GM19372 (cell line): Measurements from ENCODE around the gene RPTOR.
"Not testable (repeated sequence)": the region's sequence is repeated elsewhere in the genome, so short reads cannot be mapped to it uniquely, and the experiment has no call there.

Experiments
- ATAC-seq: cut with Tn5 transposase; IDR thresholded peaks from one replicate; pipeline ENCODE4 v1.9.1; 2021; ENCODE audit warnings: mild to moderate bottlenecking, low read depth, moderate library complexity; ENCODE audit not compliant: unreplicated experiment

The RPTOR gene

DNA sequence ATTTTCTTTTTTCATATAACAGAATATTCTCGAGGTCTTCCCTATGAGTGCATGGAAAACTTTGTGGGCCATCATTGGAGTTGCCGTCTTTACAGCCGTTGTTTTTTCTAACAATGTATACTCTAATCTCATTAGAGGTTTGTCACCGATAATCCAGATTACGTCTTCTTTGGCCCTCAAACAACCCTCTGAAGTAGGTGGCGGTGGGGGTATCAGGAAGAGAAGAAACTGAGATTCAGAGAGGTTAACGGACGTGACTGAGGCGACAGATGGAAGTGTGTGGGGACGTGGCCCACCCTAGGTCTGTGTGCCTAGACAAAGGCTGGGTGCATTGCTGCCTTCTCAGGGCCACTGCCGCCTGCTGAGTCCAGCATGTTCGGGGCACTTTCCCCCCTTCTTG, 63.7 kb downstream of the RPTOR start:
- ATAC-seq, result no peak

DNA sequence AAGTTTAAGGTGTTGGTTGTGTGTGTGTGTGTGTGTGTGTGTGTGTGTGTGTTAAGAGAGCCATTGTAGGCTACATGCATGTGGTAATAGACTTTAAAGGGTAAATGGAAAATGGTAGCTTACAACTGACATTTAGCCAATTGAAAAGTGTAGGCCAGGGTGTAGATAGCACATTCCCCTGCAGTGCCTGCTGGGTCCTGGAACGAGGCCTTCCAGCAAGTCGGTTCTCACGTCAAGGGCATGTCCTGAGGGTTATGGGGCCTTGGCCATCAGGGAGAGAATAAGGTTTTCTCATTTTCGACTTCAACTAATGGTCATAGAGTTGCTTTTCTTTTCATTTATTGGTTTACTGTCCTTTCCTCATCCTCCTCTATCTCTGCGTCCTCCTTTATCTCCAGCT, 65.1 kb downstream of the RPTOR start:
- no peak for ATAC-seq

DNA sequence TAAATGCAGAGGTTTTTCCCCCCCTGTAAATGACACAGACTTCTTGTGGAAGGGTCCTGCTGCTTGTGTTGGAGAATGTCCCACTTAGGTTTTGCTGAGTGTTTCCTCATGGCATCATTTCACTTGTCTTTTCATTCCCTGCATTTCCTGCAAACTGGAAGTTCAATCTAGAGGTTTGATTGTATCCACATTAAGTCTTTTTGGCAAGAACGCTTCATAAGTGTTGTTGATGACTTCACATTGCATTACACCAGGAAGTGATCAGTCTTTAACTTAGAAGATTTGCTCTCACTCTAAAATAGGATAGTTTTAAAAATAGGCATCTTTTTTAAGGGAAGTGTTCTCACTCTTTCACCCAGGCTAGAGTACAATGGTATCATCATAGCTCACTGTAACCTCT, 67.2 kb downstream of the RPTOR start:
- no peak for ATAC-seq

DNA sequence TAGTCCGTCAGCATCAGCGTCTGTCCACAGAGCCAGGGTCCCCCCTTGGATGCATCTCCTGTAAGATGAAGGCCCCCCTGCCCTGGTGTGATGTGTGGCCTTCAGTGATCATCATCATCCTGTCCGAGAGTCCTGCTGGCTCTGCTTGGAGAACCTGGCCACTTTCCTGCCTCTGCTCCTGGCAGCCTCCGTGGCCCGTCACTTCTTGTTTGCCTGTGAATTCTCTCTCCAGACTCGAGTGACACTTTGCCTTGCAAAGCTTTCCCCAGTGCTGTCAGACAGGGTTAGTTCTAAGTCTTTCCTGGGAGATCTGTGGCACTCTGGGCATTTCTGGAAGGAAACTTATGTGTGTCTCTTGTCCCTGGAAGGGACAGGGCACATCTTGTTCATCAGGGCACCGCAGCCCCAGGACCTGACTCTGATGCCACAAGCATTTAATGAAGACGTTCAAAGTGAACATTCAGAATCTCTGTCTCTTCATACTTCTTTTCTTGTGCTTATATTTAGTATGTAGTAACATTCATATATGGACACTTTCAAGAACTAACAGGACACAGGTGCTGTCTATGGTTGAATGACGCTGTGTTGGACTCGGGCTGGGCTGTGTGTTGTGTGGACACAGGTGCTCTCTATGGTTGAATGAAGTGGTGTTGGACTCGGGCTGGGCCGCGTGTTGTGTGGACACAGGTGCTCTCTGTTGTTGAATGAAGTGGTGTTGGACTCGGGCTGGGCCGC, 68.5 kb downstream of the RPTOR start:
- no peak for ATAC-seq

DNA sequence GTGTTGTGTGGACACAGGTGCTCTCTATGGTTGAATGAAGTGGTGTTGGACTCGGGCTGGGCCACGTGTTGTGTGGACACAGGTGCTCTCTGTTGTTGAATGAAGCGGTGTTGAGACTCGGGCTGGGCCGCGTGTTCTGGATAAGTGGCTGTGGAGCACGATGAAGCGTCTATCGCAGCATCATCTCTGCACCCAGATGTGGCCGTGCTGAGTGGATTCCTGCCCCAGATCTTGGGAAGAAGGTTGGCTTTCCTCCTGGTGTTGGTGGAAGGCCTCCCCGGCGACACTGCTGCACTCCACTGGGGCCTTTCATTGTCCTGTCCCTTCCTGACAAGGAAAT, 69.1 kb downstream of the RPTOR start:
- no peak for ATAC-seq

DNA sequence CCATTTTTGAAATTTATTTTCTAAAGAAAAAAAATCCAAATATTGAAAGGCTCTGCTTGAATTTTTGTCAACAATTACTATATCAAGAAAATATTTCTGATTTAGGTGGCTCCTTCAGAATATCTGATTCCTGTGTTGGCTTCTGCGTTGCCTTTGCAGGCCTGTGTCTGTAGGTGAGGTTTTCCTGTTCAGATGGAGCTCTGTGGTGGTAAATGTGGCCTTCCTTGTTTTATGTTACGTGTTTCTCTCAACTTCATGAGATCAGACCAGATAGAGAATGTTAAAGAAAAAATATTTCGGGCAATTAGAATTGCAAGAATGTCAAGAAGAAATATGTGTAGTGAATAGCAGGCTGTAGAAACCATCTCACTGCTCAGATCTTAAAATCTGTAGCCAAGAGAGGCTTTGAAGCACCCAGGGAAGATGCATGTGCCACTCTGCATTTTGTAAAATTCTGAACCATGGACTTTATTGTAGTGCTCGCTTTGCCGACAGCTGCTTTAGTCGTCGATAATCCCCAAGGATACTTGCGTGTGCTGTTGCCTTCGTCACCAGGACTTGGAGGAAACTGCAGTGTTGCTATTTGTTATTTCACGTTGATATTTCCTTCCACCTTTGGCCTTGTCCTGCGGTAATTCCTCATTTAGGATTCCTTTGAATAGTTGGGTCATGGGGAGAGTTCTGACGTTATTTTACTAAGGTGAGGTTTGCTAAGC, 69.9 kb downstream of the RPTOR start:
- ATAC-seq, result no peak

DNA sequence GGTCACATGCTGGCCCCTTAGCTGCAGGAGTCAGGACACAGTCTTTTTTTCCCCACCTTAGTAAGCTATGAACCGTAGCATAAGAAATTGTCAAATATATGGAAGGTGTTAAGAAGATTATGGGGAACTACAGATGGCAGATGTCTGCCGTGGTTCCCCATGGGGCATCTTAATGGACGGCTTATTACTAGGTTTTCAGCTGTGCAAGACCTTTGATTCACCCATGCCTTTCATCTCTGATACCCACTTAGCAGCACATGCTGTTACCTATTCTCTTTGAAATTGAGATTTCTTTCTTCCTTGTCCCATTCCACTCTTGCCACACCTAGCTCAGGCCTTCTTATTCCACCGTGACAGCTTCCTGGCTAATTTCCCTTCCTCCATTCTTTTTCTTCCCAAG, 70.7 kb downstream of the RPTOR start:
- ATAC-seq, result no peak

DNA sequence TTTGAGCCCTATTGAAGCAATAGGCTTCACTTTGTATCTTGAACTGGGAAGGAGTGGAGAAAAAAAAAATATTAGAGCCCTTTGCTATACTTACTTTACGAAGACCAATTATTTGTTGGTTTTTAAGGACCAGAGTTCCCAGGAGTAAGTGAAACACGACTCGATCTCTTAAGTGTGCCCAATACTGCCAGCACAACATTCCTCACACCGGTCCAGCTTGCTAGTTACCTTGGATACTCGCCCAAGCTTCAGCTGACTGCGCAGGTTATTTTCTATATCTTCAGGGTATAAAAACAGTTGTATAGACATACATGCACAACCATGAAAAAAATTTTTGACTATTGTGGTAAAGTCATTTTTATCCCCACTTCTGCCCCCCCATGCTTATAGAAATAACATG, 72.1 kb downstream of the RPTOR start:
- no peak for ATAC-seq

DNA sequence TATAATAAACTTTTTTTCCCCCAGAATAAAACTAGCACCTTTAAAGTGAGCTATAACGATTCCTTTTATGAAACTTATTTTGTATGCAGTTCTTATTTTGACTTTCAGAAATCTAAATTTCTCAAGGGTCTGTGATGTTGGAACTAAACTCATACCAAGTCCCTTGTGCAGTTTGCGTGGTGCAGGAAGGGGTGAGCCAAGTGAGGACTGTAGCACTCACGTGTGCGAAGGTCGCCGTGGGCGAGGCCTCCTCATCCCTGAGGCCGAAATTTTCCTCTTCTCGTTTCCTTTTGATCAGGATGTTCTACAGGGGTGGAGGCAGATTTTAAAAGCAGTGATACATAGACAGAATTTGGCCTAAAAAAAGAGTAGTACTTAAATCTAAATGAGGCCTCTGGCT, 73.7 kb downstream of the RPTOR start:
- no peak for ATAC-seq

DNA sequence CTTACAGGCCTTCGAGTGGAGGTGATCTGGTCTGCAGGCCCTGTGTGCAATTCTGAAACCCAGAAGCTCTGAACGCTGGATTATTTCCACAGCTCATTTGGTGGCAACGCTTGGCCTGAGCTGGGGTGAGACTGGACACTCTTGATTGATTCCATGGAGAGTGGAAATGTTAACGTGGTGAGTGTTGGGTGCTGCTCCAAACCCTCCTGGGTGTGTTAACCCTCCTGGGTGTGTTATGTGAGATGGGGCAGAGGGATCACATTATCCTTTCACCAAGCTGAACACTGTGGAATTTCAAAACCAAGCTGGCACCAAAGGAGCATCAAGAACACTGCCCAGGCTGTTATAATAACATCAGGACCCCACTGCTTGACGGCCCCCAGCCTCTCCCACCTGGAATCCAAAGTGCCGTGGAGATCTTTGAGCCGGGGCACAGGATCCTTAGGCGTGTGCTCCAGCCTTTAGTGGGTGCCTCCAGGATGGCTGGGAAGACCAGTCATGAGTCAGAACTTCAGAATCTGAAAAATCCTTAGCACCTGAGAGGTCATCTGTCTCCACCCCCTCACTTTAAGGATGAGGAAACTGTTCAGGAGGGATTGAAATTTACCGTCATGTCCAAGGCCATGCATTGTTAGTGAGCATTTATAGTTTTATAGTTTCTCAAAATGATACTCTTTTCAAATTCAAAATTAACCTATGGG, 75.0 kb downstream of the RPTOR start:
- no peak for ATAC-seq

DNA sequence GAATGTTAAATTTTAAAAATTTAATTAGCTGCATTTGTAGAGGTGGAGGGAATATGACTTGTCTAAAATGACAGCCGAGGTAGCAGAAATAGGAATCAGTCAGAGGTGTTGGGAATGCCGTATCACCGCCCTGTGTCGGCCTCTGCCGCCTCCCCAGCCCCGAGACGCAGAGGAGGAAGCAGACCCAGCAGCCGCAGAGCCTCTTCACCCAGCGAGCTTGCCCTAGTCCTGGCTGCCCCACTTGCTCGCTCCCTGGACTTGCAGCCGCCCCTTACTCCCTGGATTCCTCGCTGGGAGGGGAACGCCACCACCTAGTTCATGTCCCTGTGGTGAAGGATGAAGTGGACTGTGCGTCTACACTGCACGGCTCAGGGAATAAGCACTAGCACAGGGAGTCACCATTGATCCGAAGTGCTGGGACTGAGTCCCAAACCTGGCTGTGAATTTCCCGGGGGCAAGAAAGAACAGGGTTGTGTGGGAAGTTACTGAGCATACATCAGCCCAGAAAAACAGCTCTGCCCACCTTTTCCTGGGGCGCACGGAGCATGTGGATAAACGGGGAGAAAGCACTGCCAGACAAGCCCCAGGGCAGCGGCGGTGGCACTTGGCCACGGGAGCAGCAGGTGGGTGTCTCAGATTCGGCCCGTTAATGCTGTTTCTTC, 76.8 kb downstream of the RPTOR start:
- ATAC-seq, result no peak

DNA sequence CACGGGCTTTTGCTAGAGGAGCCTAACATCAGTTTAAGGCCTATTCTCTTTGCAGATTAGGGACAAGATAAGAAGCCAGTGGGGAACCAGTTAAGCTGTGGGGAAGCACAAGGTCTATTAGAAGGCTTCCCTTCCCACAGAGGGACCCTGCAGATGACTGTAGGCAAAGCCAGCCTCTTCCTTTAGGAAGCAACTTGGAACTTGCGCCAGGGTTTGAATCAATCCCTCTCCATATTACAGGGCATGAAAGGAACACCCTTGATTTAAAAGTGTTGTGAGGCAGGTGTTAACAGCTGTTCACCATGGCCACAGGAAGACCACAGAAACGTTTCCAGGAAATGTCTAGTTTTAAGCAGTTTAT, 77.3 kb downstream of the RPTOR start:
- no peak for ATAC-seq

DNA sequence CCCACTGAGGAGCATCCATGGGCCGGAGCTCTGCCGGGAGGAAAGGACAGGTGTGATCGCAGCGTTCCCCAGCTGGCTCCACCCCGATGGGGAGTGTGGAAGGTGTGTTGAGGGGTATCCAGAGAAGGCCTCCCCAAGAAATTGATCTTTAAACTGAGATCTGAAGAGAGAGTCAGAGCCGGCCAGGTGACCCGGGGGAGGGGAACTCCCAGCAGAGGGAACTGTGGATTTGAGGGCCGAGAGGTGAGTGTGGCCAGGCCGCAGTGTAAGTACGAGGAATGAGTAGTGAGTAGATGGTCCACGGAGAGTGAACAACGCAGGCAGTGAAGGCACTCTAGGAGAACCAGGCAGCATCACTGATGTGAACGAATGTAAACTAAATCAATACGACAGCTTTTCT, 80.2 kb downstream of the RPTOR start:
- ATAC-seq, result no peak

DNA sequence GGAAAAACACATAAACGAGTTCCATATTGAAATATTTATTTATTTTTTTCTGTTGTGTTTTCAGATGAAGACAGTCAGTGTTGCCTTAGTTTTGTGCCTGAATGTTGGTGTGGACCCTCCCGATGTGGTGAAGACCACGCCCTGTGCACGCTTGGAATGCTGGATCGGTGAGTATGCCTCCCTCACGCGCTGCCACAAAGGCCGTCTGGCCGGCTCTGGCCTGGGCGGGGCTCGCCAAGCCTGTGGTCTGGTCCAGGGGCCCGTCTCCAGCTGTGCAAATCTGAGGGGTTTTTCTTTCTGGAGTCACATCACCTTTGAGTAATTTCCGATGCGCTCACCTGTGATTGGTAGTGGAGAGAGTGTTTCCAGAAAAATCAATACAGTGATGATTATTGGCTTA, 81.0 kb downstream of the RPTOR start:
- ATAC-seq, result no peak

DNA sequence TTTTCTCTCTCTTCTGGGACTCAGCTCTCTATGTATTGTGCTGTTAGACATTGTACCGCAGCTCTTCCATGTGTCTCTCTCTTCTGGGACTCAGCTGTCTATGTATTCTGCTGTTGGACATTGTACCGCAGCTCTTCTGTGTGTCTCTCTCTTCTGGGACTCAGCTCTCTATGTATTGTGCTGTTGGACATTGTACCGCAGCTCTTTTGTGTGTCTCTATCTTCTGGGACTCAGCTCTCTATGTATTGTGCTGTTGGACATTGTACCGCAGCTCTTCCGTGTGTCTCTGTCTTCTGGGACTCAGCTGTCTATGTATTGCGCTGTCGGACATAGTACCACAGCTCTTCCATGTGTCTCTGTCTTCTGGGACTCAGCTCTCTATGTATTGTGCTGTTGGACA, 84.2 kb downstream of the RPTOR start:
- ATAC-seq, result not testable (repeated sequence)

DNA sequence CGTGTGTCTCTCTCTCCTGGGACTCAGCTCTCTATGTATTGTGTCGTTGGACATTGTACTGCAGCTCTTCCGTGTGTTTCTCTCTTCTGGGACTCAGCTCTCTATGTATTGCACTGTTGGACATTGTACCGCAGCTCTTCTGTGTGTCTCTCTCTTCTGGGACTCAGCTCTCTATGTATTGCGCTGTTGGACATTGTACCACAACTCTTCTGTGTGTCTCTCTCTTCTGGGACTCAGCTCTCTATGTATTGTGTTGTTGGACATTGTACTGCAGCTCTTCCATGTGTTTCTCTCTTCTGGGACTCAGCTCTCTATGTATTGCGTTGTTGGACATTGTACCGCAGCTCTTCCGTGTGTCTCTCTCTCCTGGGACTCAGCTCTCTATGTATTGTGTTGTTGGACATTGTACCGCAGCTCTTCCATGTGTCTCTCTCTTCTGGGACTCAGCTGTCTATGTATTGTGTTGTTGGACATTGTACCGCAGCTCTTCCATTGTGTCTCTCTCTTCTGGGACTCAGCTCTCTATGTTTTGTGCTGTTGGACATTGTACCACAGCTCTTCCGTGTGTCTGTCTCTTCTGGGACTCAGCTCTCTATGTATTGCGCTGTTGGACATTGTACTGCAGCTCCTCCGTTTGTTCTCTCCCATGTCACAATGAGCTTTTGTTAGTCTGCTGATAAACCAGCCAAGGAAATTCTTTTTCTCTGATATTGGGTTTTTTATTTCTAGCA, 84.8 kb downstream of the RPTOR start:
- no peak for ATAC-seq

DNA sequence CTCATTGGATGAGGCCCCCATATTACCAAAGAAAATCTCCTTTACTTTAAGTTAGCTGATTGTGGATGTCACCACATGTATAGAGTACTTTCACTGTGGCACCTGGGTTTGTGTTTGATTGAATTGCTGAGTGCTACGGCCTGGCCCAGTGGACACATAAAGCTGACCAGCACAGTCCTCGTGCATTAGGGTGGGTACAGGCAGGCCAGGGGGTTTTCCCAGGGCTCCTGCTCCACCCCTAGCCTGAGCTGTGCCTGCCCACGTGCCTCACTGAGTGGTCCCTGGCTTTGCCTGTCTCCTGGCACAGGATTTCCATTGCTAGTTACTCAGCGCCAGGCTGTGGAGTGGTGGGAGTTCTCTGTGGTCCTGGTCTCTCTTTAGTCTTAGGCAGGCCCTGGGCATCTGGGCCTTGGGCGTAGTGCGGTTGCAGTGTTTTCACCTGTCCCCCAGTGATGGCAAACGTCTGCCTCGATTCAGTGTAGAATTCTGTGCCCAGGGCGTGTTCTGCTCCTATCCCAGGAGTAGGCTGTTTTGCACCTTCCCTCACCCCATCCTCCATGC, 86.0 kb downstream of the RPTOR start:
- ATAC-seq, result no peak

DNA sequence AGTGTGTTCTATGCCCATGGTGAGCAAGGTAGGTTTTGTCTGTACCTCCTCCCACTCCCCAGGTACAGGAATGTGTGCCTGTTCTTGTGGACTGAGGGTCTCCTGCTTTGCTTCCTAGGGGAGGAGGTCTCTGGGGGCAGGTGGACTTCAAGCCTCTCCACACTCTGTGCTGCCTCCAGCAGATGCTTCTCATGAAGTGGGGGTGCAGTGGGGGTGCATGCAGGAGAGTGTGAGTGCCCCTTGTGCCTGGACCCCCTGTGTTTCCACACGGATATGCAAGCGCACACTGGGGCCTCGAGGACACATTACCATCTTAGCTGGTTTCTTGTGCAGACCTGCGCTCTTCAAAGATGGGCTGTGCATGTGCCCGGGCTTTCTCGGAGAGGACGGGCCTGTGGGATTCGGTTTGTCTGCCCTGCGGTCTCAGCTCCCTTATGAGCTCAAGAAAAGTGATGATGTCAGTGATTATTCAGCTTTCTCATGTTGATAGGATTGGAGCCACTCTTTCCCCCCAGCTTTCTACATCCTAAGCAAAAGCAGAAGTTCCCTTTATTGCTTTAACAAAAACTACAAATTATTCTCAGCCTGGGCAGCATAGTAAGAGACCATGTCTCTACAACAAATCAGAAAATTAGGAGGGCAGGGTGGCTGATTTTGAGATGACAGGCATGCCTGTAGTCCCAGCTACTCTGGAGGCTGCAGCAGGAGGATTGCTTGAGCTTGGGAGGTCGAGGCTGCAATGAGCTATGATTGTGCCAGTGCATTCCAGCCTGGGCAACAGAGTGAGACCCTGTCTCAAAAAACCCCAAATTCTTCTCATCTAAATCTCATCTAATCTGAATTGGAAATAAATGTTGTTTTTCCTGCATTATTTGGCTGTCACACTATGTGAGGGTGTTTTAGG, 86.8 kb downstream of the RPTOR start:
- ATAC-seq, result no peak

DNA sequence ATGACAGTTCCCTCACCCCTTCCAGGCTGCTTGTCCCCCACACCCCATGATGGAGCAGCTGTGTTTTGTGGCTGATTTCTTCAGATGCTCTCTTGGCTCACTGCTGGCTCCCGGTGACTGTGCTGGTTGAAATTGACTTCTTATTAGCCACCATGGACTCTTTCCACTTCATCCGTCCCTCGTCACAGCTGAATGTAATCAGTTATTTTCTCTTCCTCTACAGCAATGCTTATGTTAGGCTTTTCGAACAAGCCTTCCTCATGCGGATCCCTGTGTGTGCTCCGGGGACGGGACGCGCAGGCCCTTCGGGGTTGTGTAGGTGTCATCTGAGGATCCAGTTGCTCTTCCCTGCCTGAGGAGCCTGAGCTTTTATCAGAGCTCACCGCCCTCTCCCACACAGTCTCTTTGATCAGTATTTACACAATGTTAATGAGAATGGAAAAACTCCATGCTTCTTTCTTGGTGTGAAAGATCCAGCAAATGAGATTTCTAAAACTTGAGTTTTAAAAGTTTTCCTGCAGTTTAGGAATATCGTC, 87.5 kb downstream of the RPTOR start:
- no peak for ATAC-seq
